ENCODE data around the gene BSDC1. TPM values are rescaled to one million over a fixed set of nuclear protein-coding genes. Genes with fewer than 3 reads are reported as not detected.

The BSDC1 gene
- total RNA-seq, 1 experiment from 2014 or later = 33.2 TPM

- CTCF ChIA-PET = interaction anchor here (0.6 kb wide), 1 partner anchor 12 kb away, joined by 3 read pairs; no protein-coding TSS in a partner anchor
Measured at GRCh38 chr1:32413507-32414185, 19.4 kb upstream of the BSDC1 start.

DNA sequence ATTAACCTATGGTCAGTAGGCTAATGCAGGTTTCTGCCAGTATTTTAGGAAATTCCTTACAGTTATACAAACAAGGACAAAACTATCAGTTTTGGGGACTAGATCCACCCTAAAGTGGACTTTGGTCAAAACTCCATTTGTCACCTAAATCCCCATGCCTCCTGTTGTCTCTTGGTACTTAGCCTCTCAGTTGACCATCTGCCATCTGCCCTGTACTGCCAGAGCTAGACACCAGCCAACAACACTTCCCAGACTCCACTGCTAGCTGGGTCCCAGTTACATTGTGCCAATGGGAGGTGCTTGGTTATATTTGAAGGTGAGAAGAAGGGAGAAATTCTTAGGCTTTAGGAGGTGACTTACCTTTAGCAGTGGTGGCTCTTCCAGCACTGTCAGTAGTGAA is 17.0 kb upstream of the BSDC1 start:
- CTCF ChIA-PET = interaction anchor here (0.9 kb wide), 1 partner anchor 10 kb away, joined by 3 read pairs; no protein-coding TSS in a partner anchor
- no peak for DNase-seq

More at GRCh38 chr1:32413507-32414185, 19.4 kb upstream of the BSDC1 start:
- Mint-ChIP-seq H3K27ac (ENCODE audit: unreplicated experiment) (no peak overlapping the region), H3K4me1 (ENCODE audit: low read depth, unreplicated experiment) (no peaks in the 10 kb centered on the region), H3K27me3 (ENCODE audit: insufficient read depth, unreplicated experiment) (no peaks in the 10 kb centered on the region), H3K9me3 (ENCODE audit: unreplicated experiment) (no peaks in the 10 kb centered on the region), H3K36me3 (ENCODE audit: insufficient read depth, unreplicated experiment) (no peaks in the 10 kb centered on the region), H3K4me3 (ENCODE audit: unreplicated experiment) (no peak overlapping the region)
- intact Hi-C loops (cut with micrococcal nuclease; ENCODE audit: unreplicated experiment) = loop anchor here (1.0 kb wide), 1 partner anchor 12 kb away; no protein-coding TSS in a partner anchor
- POLR2A ChIA-PET = no interaction called here
- Histone ChIP-seq H3K4me3 (ENCODE audit: low read depth, low read length) (no peak overlapping the region), H3K9me3 (peaks cover 5% of the 10 kb centered on the region; the same call in 1 of the 2 replicates), H3K4me1 (no peaks in the 10 kb centered on the region), H3K36me3 (ENCODE audit: control insufficient read depth, insufficient read depth, low read length) (no peaks in the 10 kb centered on the region), H3K27me3 (replicated peaks; ENCODE audit: control insufficient read depth, insufficient read depth, low read length) (no peaks in the 10 kb centered on the region)
- peak; percentile 45 to 57 for DNase-seq
- TF ChIP-seq CTCF (IDR thresholded peaks at IDR 0.05; ENCODE audit: insufficient read depth in 1 of 2, low read depth in 1 of 2, low read length in 1 of 2, severe bottlenecking in 1 of 2, unreplicated experiment in 1 of 2) = peak; percentile 32 to 41
- no TSS peak for BruUV-seq (replicated peaks)

DNA sequence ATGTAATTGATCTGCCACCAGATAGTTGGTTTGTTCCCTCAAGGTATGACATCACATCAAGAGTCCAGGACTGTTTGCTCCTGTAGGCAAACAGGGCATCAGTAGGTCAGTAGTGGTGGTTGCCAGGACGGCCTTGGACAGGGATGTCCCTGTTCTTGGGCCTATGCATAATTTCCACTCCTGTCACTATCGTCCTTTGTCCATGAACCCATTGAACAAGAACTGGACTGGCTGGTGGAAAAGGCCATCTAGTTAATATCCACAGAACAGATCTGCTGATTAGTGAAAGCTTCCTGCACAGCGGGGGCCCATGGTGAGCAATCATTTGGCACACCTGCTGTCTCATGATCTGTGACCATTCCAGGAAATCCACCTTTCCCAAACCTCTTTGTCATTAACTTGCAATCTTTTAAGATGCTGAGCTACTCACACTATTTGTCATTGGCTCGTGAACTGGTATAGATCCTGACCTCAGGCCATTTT is 12.4 kb upstream of the BSDC1 start:
- intact Hi-C loops (cut with micrococcal nuclease; ENCODE audit: unreplicated experiment) = loop anchor here (10.0 kb wide), 1 partner anchor 368 kb away; no protein-coding TSS in a partner anchor
- H3K4me3 ChIP-seq (ENCODE audit: low read depth, low read length) = no peak overlapping the region
- Mint-ChIP-seq H3K4me3 (ENCODE audit: unreplicated experiment) (no peak overlapping the region), H3K27ac (ENCODE audit: unreplicated experiment) (no peak overlapping the region), H3K27me3 (ENCODE audit: insufficient read depth, unreplicated experiment) (no peaks in the 10 kb centered on the region), H3K4me1 (ENCODE audit: low read depth, unreplicated experiment) (no peaks in the 10 kb centered on the region), H3K36me3 (ENCODE audit: insufficient read depth, unreplicated experiment) (no peaks in the 10 kb centered on the region), H3K9me3 (ENCODE audit: unreplicated experiment) (no peaks in the 10 kb centered on the region)
- no peak for DNase-seq
- H3K9me3 ChIP-seq = no peaks in the 10 kb centered on the region
- no peaks in the 10 kb centered on the region for H3K36me3 ChIP-seq (ENCODE audit: control insufficient read depth, insufficient read depth, low read length)
- no peak for TF ChIP-seq CTCF (IDR thresholded peaks at IDR 0.05; ENCODE audit: insufficient read depth in 1 of 2, low read depth in 1 of 2, low read length in 1 of 2, severe bottlenecking in 1 of 2, unreplicated experiment in 1 of 2)
- ChIA-PET CTCF (no interaction called here), POLR2A (no interaction called here)
- no TSS peak for BruUV-seq (replicated peaks)
- H3K4me1 ChIP-seq = no peaks in the 10 kb centered on the region
- no peaks in the 10 kb centered on the region for H3K27me3 ChIP-seq (replicated peaks; ENCODE audit: control insufficient read depth, insufficient read depth, low read length)

More for the DNA sequence above, 17.0 kb upstream of the BSDC1 start:
- POLR2A ChIA-PET = no interaction called here
- no peaks in the 10 kb centered on the region for H3K4me1 ChIP-seq
- intact Hi-C loops (cut with micrococcal nuclease; ENCODE audit: unreplicated experiment) = no loop called here
- no peaks in the 10 kb centered on the region for H3K27me3 Mint-ChIP-seq (ENCODE audit: insufficient read depth, unreplicated experiment)
- no peak overlapping the region for H3K4me3 ChIP-seq (ENCODE audit: low read depth, low read length)
- H3K27ac Mint-ChIP-seq (ENCODE audit: unreplicated experiment) = no peak overlapping the region
- peaks cover 5% of the 10 kb centered on the region; the same call in 1 of the 2 replicates for H3K9me3 ChIP-seq
- no peaks in the 10 kb centered on the region for H3K27me3 ChIP-seq (replicated peaks; ENCODE audit: control insufficient read depth, insufficient read depth, low read length)
- BruUV-seq (replicated peaks) = no TSS peak
- H3K36me3 Mint-ChIP-seq (ENCODE audit: insufficient read depth, unreplicated experiment) = no peaks in the 10 kb centered on the region
- no peak for TF ChIP-seq CTCF (IDR thresholded peaks at IDR 0.05; ENCODE audit: insufficient read depth in 1 of 2, low read depth in 1 of 2, low read length in 1 of 2, severe bottlenecking in 1 of 2, unreplicated experiment in 1 of 2)
- H3K4me3 Mint-ChIP-seq (ENCODE audit: unreplicated experiment) = no peak overlapping the region
- H3K4me1 Mint-ChIP-seq (ENCODE audit: low read depth, unreplicated experiment) = no peaks in the 10 kb centered on the region
- no peaks in the 10 kb centered on the region for H3K36me3 ChIP-seq (ENCODE audit: control insufficient read depth, insufficient read depth, low read length)
- H3K9me3 Mint-ChIP-seq (ENCODE audit: unreplicated experiment) = no peaks in the 10 kb centered on the region
